Heart right ventricle (tissue), 16 donors: ENCODE results near the gene ADA. TPM values are rescaled to one million over a fixed set of nuclear protein-coding genes. Genes with fewer than 3 reads are reported as not detected.

Experiments
- ATAC-seq, 8 donors: fragments of 200-7000 bp; cut with Tn5 transposase; one replicate each; pipeline ENCODE4 v1.9.1; 2020; ENCODE audit warnings: mild to moderate bottlenecking in 8 of 8, moderate library complexity in 8 of 8, moderate number of reproducible peaks in 1 of 8
- DNase-seq, 2 donors: peaks; one replicate each; pipeline ENCODE4 v3.0.0-alpha.2; 2020
- H3K27ac ChIP-seq, 10 donors: fragments of 200-600 bp; sonication (generic) in 2 of 10; one replicate each; pipeline versions ENCODE4 v1.5.0 to v1.8.0; 2020 to 2022; ENCODE audit warnings: mild to moderate bottlenecking in 3 of 10
- H3K27me3 ChIP-seq, 7 donors: fragments of 200-600 bp; one replicate each; pipeline ENCODE4 v1.8.0; 2021 to 2022; ENCODE audit warnings: mild to moderate bottlenecking in 2 of 7
- H3K36me3 ChIP-seq, 9 donors: fragments of 200-600 bp; sonication (generic) in 1 of 9; one replicate each; pipeline versions ENCODE4 v1.5.0 to v1.8.0; 2020 to 2022; ENCODE audit warnings: mild to moderate bottlenecking in 2 of 9
- H3K4me1 ChIP-seq, 9 donors: fragments of 200-600 bp; sonication (generic) in 1 of 9; one replicate each; pipeline versions ENCODE4 v1.5.0 to v1.8.0; 2020 to 2022; ENCODE audit warnings: mild to moderate bottlenecking in 4 of 9
- H3K4me3 ChIP-seq, 10 donors: fragments of 200-600 bp; sonication (generic) in 2 of 10; one replicate each; pipeline versions ENCODE4 v1.5.0 to v1.8.0; 2020 to 2022; ENCODE audit warnings: mild to moderate bottlenecking in 7 of 10, moderate library complexity in 2 of 10
- H3K9me3 ChIP-seq, 11 donors: fragments of 200-600 bp in 10 of 11; sonication (generic) in 2 of 11; one replicate each; pipeline versions ENCODE4 v1.5.0 to v1.8.0; 2013 to 2022; ENCODE audit warnings: mild to moderate bottlenecking in 2 of 11, control low read depth in 1 of 11, moderate library complexity in 1 of 11
- CTCF ChIP-seq, 9 donors: fragments of 200-600 bp; sonication (generic) in 2 of 9; IDR thresholded peaks; one replicate each; pipeline versions ENCODE4 v1.5.0 to v1.8.0; 2021 to 2022; ENCODE audit warnings: antibody characterized with exemption in 9 of 9, mild to moderate bottlenecking in 5 of 9, moderate library complexity in 1 of 9
- WGBS, 2 donors: extraction: QIAGEN DNeasy Blood & Tissue Kit; methylation state at CpG; one replicate each; pipeline ENCODE4 v1.1.7; 2013; ENCODE audit warnings: inconsistent platforms in 1 of 2; 5-methylcytosine and 5-hydroxymethylcytosine counted together
- intact Hi-C, 10 donors: fragments of 100-400 bp; cut with DNase I; formaldehyde crosslinking; loops; one replicate each; pipeline versions ENCODE4 v1.11.1 to v1.14.2; 2022
- polyA plus RNA-seq, 2 donors: library from polyadenylated mRNA; stranded (reverse); fragments of 200-250 nt; gene quantifications; one replicate each; pipeline ENCODE4 v1.2.3, GENCODE V29; 2013
- total RNA-seq, 10 donors: library from RNA; stranded (reverse); fragmentation: NEBNext Ultra II Directional in 3 of 10; extraction: Animal tissue kit (Norgen Biotek cat#: 25700) in 3 of 10; gene quantifications; one replicate each; pipeline versions ENCODE4 v1.2.1 to v1.2.4, GENCODE V29; 2021 to 2023
- donor health status: Arrhythmogenic right ventricular cardiomyopathy.
- donor health status: ischemic (EF 13 %, LVEDD 7.1; RV severe dilation, severe dysfunction).
- donor health status: healthy with polysubstance abuse.
- donor health status: DM: no; HTN: yes; CAD: no.
- donor health status: DM: no; HTN: no; CAD: no.
- donor health status: ischemic (EF 25% LVEDD 6.9; RV normal size, moderate dysfunction).
- donor health status: ischemic (EF 25% LVEDD 5.7; RV mildly dilated, moderate dysfunction).
- donor health status: healthy.
- donor health status: DM: yes; HTN: yes; CAD: no.
- donor health status: Ischemic cardiomyopathy.
- donor health status: ischemic (EF 35%, LVEDD 5.7; RV mildly dilated, moderate dysfunction).
- donor health status: nonischemic (EF 11% LVEDD 7.7; RV severe dilation, severe dysfunction).
- donor health status: DM: yes; HTN: yes; CAD: no.
- donor health status: PGD.
- donor health status: ischemic (EF 29% LVEDD 5.4; RV normal size, mild dysfunction).
- donor health status: nonischemic (EF 23%, LVEDD 6.1; RV moderate dilation, normal function).

The ADA gene
- total and polyA plus RNA-seq, 12 donors = 1.6 to 18.3 (median 5.1) TPM

- Histone ChIP-seq H3K36me3 (no peaks in the 10 kb centered on the region), H3K4me1 (peaks cover 15 to 61% (median 42%) of the 10 kb centered on the region in 9 donors), H3K9me3 (peaks cover 0 to 10% (median 0%) of the 10 kb centered on the region in 11 donors), H3K27me3 (no peaks in the 10 kb centered on the region), H3K27ac (peak overlapping the region in 9 of 10 donors; percentile 49 to 88 (median 77)), H3K4me3 (no peak overlapping the region)
- no peak for TF ChIP-seq CTCF (IDR thresholded peaks at IDR 0.05)
- intact Hi-C loops = loop anchor here in 1 of 10 donors (2.0 kb wide), 1 partner anchor 21 kb away; the partner anchor contains the start of gene CCN5
- ATAC-seq (no peak), DNase-seq (no peak)
Measured at GRCh38 chr20:44693627-44694026, 42.1 kb upstream of the ADA start.

- H3K27me3 ChIP-seq = no peaks in the 10 kb centered on the region
- TF ChIP-seq CTCF (IDR thresholded peaks at IDR 0.05) = no peak
- DNase-seq (peak; percentile 71 to 73), ATAC-seq (peak; percentile 67 to 90 (median 76))
- peak overlapping the region; percentile 26 to 88 (median 76) for H3K27ac ChIP-seq
- intact Hi-C loops = loop anchor here in 1 of 10 donors (2.0 kb wide), 1 partner anchor 22 kb away; the partner anchor contains the start of gene CCN5
- no peaks in the 10 kb centered on the region for H3K36me3 ChIP-seq
- no peak overlapping the region for H3K4me3 ChIP-seq
- H3K4me1 ChIP-seq = peaks cover 15 to 61% (median 42%) of the 10 kb centered on the region in 9 donors
- 20 to 23% methylated on average over 7 of the region's 7 CpGs for WGBS, 2 donors
- peaks cover 0 to 10% (median 0%) of the 10 kb centered on the region in 11 donors for H3K9me3 ChIP-seq
Measured at GRCh38 chr20:44692932-44693480, 41.5 kb upstream of the ADA start.

- peaks cover 15 to 61% (median 42%) of the 10 kb centered on the region in 9 donors for H3K4me1 ChIP-seq
- H3K36me3 ChIP-seq = no peaks in the 10 kb centered on the region
- peak overlapping the region; percentile 67 to 88 (median 78) for H3K27ac ChIP-seq
- H3K27me3 ChIP-seq = no peaks in the 10 kb centered on the region
- WGBS, 2 donors = 55 to 56% methylated on average over 7 of the region's 7 CpGs
- peak; percentile 78 to 79 for DNase-seq
- peaks cover 0 to 10% (median 0%) of the 10 kb centered on the region in 11 donors for H3K9me3 ChIP-seq
- intact Hi-C loops = loop anchor here in 3 of 10 donors (1.0 to 2.0 kb wide), 3 partner anchors 23 to 40 kb away; partner anchors contain the start of gene CCN5 (in 1 of the 3)
- peak; percentile 72 to 93 (median 86) for ATAC-seq
- TF ChIP-seq CTCF (IDR thresholded peaks at IDR 0.05) = no peak
- H3K4me3 ChIP-seq = no peak overlapping the region
Measured at GRCh38 chr20:44691424-44692423, 40.2 kb upstream of the ADA start.

- Histone ChIP-seq H3K27ac (peak overlapping the region; percentile 67 to 88 (median 78)), H3K9me3 (peaks cover 0 to 10% (median 0%) of the 10 kb centered on the region in 11 donors), H3K27me3 (no peaks in the 10 kb centered on the region), H3K4me1 (peaks cover 15 to 60% (median 42%) of the 10 kb centered on the region in 9 donors), H3K36me3 (no peaks in the 10 kb centered on the region), H3K4me3 (no peak overlapping the region)
- 63 to 67% methylated on average over 9 of the region's 9 CpGs for WGBS, 2 donors
- DNase-seq (peak in 1 of 2 donors; percentile 42), ATAC-seq (peak; percentile 23 to 68 (median 58))
- intact Hi-C loops = loop anchor here in 2 of 10 donors (1.0 kb wide), 2 partner anchors 23 to 40 kb away; no protein-coding TSS in a partner anchor
- no peak for TF ChIP-seq CTCF (IDR thresholded peaks at IDR 0.05)
Measured at GRCh38 chr20:44690781-44691423, 39.4 kb upstream of the ADA start.
